ENCODE data around the gene B3GAT1. TPM values are rescaled to one million over a fixed set of nuclear protein-coding genes. Genes with fewer than 3 reads are reported as not detected.

Gene B3GAT1
- total and polyA plus RNA-seq, 2 of the 13 experiments (the other 11 are each of a cell fraction or from before 2014, with no cell fraction given): not detected

DNA sequence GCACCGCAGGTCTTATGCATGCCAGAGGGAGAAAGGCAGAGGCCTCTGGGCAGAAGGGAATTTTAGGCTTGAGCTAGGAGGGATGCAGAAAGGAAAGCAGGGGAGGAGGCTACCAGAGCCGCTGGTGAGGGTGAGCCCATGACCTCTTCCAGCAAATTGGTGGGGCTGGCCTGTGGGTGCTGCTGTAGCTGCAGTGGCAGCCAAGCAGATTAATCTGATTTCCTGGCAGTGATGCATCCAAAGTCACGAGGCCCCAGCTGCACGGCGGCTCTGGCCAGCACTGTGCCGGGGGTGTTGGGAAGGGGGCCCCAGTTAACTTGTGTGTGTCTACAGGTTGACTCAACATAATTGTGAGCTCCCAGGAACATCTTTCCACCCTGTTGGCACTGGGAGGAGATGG is 41.4 kb upstream of the B3GAT1 start:
- ChIA-PET CTCF (ENCODE audit: low intra/inter-chr PET ratio, low total read pairs) (no interaction called here), POLR2A (no interaction called here)
- Histone ChIP-seq H2AFZ (ENCODE audit: low read length) (no peak overlapping the region), H4K20me1 (ENCODE audit: insufficient read depth, low read length) (no peaks in the 10 kb centered on the region), H3K4me1 (ENCODE audit: insufficient read depth, low read length) (no peaks in the 10 kb centered on the region), H3K79me2 (ENCODE audit: insufficient read depth, low read length) (no peaks in the 10 kb centered on the region), H3K27ac (ENCODE audit: extremely low read length, insufficient read depth, low read length) (no peak overlapping the region), H3K9ac (ENCODE audit: insufficient read depth, low read depth, low read length) (no peak overlapping the region), H3K9me3 (ENCODE audit: low read length) (no peaks in the 10 kb centered on the region), H3K27me3 (ENCODE audit: control insufficient read depth in 1 of 2, insufficient read depth in 2 of 2, low read length in 2 of 2) (peaks cover 0 to 4% of the 10 kb centered on the region in 2 experiments; a peak in 2 of 5 replicates), H3K4me2 (ENCODE audit: low read depth, low read length) (no peak overlapping the region), H3K4me3 (replicated peaks in 1 of 3; ENCODE audit: insufficient read depth in 1 of 3, low read depth in 2 of 3, low read length in 3 of 3) (no peak overlapping the region), H3K36me3 (replicated peaks in 1 of 2; ENCODE audit: control insufficient read depth in 1 of 2, insufficient read depth in 2 of 2, low read length in 2 of 2) (no peaks in the 10 kb centered on the region)
- no peak for TF ChIP-seq ZNF792 (CRISPR knock-in tag; IDR thresholded peaks at IDR 0.05)
- in situ Hi-C loops (cut with HindIII; ENCODE audit: extremely low pct_ligation_motif_present, low pct_unique_long_range_greater_than_20kb) (no loop called here), intact Hi-C loops (cut with micrococcal nuclease; ENCODE audit: unreplicated experiment) (no loop called here)
- FAIRE-seq: no peak
- WGBS (ENCODE audit: low lambda C conversion rate): 24% methylated on average over 5 of the region's 6 CpGs
- BruUV-seq (replicated peaks): no TSS peak
- ATAC-seq: no peak
- no peak for DNase-seq (ENCODE audit: low spot score)

DNA sequence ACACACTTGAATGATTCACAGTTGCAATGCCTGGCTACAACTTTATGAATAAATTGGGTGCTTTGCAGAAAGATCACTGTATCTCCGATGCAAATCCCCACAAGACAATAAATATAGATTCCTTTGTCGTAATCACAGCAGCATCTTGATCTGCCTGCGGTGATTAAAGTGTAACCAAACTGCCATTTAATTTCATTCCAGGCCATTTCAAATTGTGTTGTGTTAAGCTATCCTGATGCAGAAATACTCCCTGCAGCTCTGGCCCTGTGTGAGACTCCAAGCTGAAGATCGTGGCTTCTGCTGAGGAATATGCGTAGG is 40.8 kb upstream of the B3GAT1 start:
- ChIA-PET POLR2A (no interaction called here), CTCF (ENCODE audit: low intra/inter-chr PET ratio, low total read pairs) (no interaction called here)
- intact Hi-C loops (cut with micrococcal nuclease; ENCODE audit: unreplicated experiment) (no loop called here), in situ Hi-C loops (cut with HindIII; ENCODE audit: extremely low pct_ligation_motif_present, low pct_unique_long_range_greater_than_20kb) (no loop called here)
- Histone ChIP-seq H3K9ac (ENCODE audit: insufficient read depth, low read depth, low read length) (no peak overlapping the region), H3K79me2 (ENCODE audit: insufficient read depth, low read length) (no peaks in the 10 kb centered on the region), H2AFZ (ENCODE audit: low read length) (no peak overlapping the region), H3K4me2 (ENCODE audit: low read depth, low read length) (no peak overlapping the region), H3K27me3 (ENCODE audit: control insufficient read depth in 1 of 2, insufficient read depth in 2 of 2, low read length in 2 of 2) (peaks cover 0 to 9% of the 10 kb centered on the region in 2 experiments; a peak in 2 of 5 replicates), H3K36me3 (replicated peaks in 1 of 2; ENCODE audit: control insufficient read depth in 1 of 2, insufficient read depth in 2 of 2, low read length in 2 of 2) (no peaks in the 10 kb centered on the region), H3K4me3 (replicated peaks in 1 of 3; ENCODE audit: insufficient read depth in 1 of 3, low read depth in 2 of 3, low read length in 3 of 3) (no peak overlapping the region), H3K9me3 (ENCODE audit: low read length) (no peaks in the 10 kb centered on the region), H3K4me1 (ENCODE audit: insufficient read depth, low read length) (no peaks in the 10 kb centered on the region), H3K27ac (ENCODE audit: extremely low read length, insufficient read depth, low read length) (no peak overlapping the region), H4K20me1 (ENCODE audit: insufficient read depth, low read length) (no peaks in the 10 kb centered on the region)
- no peak for DNase-seq (ENCODE audit: low spot score)
- BruUV-seq (replicated peaks): no TSS peak
- ATAC-seq: no peak
- no peak for FAIRE-seq
- 6% methylated on average over 5 of the region's 5 CpGs for WGBS (ENCODE audit: low lambda C conversion rate)
- TF ChIP-seq GTF2F1 (IDR thresholded peaks at IDR 0.05; ENCODE audit: low read length) (no peak), TBP (CRISPR knock-in tag; IDR thresholded peaks at IDR 0.05) (no peak), HIVEP1 (CRISPR knock-in tag; IDR thresholded peaks at IDR 0.05) (no peak), ZNF33B (CRISPR knock-in tag; IDR thresholded peaks at IDR 0.05) (no peak), ZNF441 (CRISPR knock-in tag; IDR thresholded peaks at IDR 0.05; ENCODE audit: borderline replicate concordance) (no peak), HCFC1 (IDR thresholded peaks at IDR 0.05; ENCODE audit: low read depth, low read length) (no peak), CEBPB (IDR thresholded peaks at IDR 0.05; ENCODE audit: borderline replicate concordance, low read depth, low read length) (no peak), CHD4 (IDR thresholded peaks at IDR 0.05; ENCODE audit: borderline replicate concordance, low read length) (no peak)
- TF ChIP-seq, protein P1, sequence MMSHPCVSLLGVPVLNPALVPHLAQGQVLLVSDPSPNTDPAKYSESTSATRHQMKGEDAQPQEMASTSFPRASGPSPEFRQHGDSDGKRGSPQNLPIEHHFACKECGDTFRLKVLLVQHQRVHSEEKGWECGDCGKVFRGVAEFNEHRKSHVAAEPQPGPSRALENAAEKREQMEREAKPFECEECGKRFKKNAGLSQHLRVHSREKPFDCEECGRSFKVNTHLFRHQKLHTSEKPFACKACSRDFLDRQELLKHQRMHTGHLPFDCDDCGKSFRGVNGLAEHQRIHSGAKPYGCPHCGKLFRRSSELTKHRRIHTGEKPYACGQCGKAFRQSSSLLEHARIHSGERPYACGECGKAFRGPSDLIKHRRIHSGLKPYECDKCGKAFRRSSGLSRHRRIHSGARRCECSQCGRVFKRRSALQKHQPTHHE (CRISPR knock-in tag; IDR thresholded peaks at IDR 0.05; ENCODE audit: borderline replicate concordance): no peak
- TF ChIP-seq, protein P2, sequence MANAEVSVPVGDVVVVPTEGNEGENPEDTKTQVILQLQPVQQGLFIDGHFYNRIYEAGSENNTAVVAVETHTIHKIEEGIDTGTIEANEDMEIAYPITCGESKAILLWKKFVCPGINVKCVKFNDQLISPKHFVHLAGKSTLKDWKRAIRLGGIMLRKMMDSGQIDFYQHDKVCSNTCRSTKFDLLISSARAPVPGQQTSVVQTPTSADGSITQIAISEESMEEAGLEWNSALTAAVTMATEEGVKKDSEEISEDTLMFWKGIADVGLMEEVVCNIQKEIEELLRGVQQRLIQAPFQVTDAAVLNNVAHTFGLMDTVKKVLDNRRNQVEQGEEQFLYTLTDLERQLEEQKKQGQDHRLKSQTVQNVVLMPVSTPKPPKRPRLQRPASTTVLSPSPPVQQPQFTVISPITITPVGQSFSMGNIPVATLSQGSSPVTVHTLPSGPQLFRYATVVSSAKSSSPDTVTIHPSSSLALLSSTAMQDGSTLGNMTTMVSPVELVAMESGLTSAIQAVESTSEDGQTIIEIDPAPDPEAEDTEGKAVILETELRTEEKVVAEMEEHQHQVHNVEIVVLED (CRISPR knock-in tag; IDR thresholded peaks at IDR 0.05; ENCODE audit: borderline replicate concordance): no peak
- TF ChIP-seq, protein P3, sequence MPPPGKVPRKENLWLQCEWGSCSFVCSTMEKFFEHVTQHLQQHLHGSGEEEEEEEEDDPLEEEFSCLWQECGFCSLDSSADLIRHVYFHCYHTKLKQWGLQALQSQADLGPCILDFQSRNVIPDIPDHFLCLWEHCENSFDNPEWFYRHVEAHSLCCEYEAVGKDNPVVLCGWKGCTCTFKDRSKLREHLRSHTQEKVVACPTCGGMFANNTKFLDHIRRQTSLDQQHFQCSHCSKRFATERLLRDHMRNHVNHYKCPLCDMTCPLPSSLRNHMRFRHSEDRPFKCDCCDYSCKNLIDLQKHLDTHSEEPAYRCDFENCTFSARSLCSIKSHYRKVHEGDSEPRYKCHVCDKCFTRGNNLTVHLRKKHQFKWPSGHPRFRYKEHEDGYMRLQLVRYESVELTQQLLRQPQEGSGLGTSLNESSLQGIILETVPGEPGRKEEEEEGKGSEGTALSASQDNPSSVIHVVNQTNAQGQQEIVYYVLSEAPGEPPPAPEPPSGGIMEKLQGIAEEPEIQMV (CRISPR knock-in tag; IDR thresholded peaks at IDR 0.05; ENCODE audit: low read depth): no peak
